DMS153 (cell line): ENCODE measurements around the gene IFNAR1.
A peak's percentile ranks its signal among the peaks of the same experiment; 100 is the strongest.
"Not testable (repeated sequence)": the region's sequence is repeated elsewhere in the genome, so short reads cannot be mapped to it uniquely, and the experiment has no call there.

Source experiments
- DNase-seq: peaks from one replicate; lab custom pipeline; 2025; lab: John Stamatoyannopoulos, UW

IFNAR1 gene

GRCh38 chr21:33377221-33377920 is 52.6 kb downstream of the IFNAR1 start:
- no peak for DNase-seq

GRCh38 chr21:33378081-33378480 is 53.3 kb downstream of the IFNAR1 start:
- DNase-seq: no peak

DNA sequence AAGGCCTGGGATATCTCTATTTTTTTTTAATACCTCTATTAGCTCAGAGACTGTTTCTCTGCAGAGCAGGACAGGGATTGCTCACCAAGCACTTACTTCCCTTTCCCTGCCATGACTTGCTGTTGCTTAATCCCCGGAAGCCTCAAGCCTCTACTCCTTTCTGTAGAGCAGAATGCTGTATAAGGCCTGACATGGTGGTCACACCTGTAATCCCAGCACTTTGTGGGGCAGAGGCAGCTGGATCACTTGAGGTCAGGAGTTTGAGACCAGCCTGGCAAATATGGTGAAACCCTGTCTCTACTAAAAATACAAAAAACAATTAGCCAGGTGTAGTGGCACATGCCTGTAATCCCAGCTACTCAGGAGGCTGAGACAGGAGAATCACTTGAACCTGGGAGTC is 55.2 kb downstream of the IFNAR1 start:
- not testable (repeated sequence) for DNase-seq

GRCh38 chr21:33380483-33380998 is 55.8 kb downstream of the IFNAR1 start:
- DNase-seq: peak; percentile 70

DNA sequence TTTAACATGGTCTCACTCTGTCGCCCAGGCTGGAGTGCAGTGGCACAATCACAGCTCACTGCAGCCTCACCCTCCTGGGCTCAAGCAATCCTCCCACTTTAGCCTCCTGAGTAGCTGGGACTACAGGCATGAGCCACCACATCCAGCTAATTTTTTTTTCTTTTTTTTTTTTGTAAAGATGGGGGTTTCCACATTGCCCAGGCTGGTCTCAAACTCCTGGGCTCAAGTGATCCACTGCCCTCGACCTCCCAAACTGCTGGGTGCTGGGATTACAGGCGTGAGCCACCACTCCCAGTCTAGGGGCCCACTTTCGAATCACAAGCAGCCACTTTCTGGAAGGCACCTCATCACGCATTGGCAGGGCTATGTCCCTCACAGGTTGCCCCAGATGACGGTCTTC is 56.6 kb downstream of the IFNAR1 start:
- not testable (repeated sequence) for DNase-seq

GRCh38 chr21:33383056-33383888 is 58.5 kb downstream of the IFNAR1 start:
- DNase-seq: no peak

- no peak for DNase-seq
Observed at GRCh38 chr21:33384841-33385331, 60.1 kb downstream of the IFNAR1 start.

GRCh38 chr21:33386222-33386784 is 61.5 kb downstream of the IFNAR1 start:
- no peak for DNase-seq

GRCh38 chr21:33387294-33387693 is 62.5 kb downstream of the IFNAR1 start:
- DNase-seq: no peak

- DNase-seq: no peak
Observed at GRCh38 chr21:33388188-33388587, 63.4 kb downstream of the IFNAR1 start.

- no peak for DNase-seq
Observed at GRCh38 chr21:33390479-33390878, 65.7 kb downstream of the IFNAR1 start.

DNA sequence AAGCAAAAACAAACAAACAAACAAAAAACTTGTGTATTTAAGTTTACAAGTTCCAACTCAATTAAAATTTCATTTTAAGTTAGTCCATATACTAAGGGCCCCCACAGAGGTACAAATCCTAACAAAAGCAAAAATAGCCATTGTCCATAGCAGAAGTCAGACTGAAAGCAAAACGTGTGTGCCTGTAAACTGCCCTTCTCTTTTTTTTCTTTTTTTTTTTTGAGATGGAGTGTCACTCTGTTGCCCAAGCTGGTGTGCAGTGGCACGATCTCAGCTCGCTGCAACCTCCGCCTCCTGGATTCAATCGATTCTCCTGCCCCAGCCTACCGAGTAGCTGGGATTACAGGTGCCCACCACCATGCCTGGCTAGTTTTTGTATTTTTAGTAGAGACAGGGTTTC is 66.9 kb downstream of the IFNAR1 start:
- no peak for DNase-seq

- no peak for DNase-seq
Observed at GRCh38 chr21:33392284-33392985, 67.7 kb downstream of the IFNAR1 start.

- DNase-seq: no peak
Observed at GRCh38 chr21:33393348-33393747, 68.6 kb downstream of the IFNAR1 start.

DNA sequence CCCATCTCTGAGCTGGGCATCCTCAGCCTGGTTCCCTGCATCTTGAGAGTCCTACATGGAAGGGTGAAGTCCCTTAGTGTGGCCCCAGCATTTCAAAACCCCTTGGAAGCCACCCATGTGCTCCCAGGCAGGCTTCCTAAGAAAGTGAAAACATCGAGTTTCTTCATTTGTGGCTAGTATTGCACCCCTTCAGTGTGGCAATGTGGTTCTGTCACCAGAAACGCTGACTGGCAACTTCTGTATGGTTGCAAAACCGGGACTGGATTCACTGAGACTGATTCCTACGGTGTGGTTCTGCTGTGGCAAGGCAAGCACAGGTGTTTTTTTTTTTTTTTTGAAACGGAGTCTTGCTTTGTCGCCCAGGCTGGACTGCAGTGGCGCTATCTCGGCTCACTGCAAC is 69.5 kb downstream of the IFNAR1 start:
- DNase-seq: no peak

- DNase-seq: no peak
Observed at GRCh38 chr21:33395891-33396331, 71.1 kb downstream of the IFNAR1 start.

GRCh38 chr21:33396436-33396835 is 71.7 kb downstream of the IFNAR1 start:
- no peak for DNase-seq

DNA sequence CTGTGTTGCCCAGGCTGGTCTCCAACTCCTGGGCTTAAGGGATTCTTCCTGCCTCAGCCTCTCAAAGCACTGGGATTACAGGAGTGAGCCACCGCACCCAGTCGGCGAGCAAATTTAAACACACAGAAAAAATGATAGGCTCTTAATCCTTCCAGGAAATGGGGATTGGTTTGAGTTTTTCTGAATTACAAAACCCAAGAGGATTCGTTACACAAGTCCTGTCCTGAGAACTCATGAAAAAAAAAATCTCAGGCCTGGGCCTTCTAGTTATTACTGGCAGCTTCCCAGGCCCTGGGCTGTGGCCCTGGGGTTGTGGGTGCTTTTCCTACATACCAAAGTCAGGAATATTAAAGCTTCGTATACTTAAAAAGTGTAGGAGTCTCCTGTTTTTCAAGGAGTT is 72.2 kb downstream of the IFNAR1 start:
- no peak for DNase-seq

- no peak for DNase-seq
Observed at GRCh38 chr21:33397717-33398116, 72.9 kb downstream of the IFNAR1 start.

DNA sequence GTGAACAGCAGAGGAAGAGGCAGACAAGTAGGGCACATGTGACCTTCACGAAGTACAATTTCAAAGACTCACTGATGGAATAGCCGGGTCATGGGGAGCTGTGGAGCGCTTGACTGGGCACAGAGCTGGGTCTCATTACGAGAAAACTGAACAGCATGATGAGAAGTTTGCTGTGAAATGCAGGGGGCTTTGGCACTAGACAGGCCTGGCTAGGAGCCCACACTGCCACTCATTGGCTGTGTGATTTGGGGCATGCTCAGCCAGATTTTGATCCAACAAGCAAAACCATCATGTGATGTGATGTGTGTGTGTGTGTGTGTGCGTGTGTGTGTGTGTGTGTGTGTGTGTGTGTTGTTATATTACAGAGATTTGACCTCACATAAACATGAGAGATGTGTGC is 73.6 kb downstream of the IFNAR1 start:
- DNase-seq: no peak

DNA sequence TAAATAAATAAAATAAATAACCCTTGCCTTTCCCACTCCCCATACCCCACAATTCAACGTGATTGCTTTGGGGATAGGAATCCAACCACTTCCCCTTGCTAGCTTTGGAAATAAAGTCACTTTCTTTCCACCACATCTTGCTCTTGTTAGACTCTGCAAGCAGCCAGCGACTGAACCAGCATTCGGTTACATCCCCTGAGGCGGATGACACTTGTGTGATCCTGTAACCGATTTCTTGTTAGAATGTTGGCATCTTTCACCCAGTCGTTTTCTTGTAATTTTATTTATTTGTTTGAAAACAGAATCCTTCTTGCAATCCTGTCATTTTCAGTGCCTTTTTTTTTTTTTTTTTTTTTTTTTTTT is 76.8 kb downstream of the IFNAR1 start:
- no peak for DNase-seq
